Measurements from ENCODE around the gene IL19. TPM values are rescaled to one million over a fixed set of nuclear protein-coding genes. Genes with fewer than 3 reads are reported as not detected.
"Not testable (repeated sequence)": the region's sequence is repeated elsewhere in the genome, so short reads cannot be mapped to it uniquely, and the experiment has no call there.

The IL19 gene
- total RNA-seq, 2 donors from 2014 or later = not detected

- peaks cover 4% of the 10 kb centered on the region for H3K4me1 Mint-ChIP-seq
- no peak for ATAC-seq (replicated peaks)
- H3K27me3 Mint-ChIP-seq = no peaks in the 10 kb centered on the region
Measured at GRCh38 chr1:206778031-206778430, 7.5 kb downstream of the IL19 start.

DNA sequence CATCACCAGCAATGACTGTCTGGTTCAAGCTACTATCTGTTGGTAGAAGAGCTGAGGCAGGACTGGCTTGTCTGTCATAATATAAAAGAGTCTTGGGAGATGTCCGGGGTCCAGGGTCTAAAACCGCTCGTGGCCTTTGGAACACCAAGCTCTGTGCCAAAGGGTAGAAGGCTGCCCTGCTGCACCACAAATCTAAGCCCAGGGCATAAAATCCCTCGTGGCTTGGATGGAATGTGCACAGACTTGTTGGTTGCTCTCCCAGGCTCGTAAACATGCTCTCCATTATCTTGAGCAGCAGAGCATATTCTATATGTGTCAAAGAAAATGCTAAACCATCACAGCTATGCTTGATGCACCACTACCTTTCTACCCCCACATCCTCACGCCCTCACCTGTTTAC lies 8.3 kb downstream of the IL19 start:
- H3K9me3 Mint-ChIP-seq; ATAC-seq (replicated peaks); H3K27ac Mint-ChIP-seq; H3K4me1 Mint-ChIP-seq; H3K36me3 Mint-ChIP-seq (ENCODE audit: low read depth); H3K4me3 Mint-ChIP-seq; H3K27me3 Mint-ChIP-seq: not testable (repeated sequence)

More at GRCh38 chr1:206778031-206778430, 7.5 kb downstream of the IL19 start:
- no peaks in the 10 kb centered on the region for H3K9me3 Mint-ChIP-seq
- H3K36me3 Mint-ChIP-seq (ENCODE audit: low read depth) = no peaks in the 10 kb centered on the region
- H3K4me3 Mint-ChIP-seq = no peak overlapping the region
- no peak overlapping the region for H3K27ac Mint-ChIP-seq

GRCh38 chr1:206779638-206780037 lies 9.1 kb downstream of the IL19 start:
- no peak for ATAC-seq (replicated peaks)
- no peaks in the 10 kb centered on the region for H3K27me3 Mint-ChIP-seq
- no peaks in the 10 kb centered on the region for H3K9me3 Mint-ChIP-seq
- H3K4me3 Mint-ChIP-seq = no peak overlapping the region
- peaks cover 5% of the 10 kb centered on the region for H3K36me3 Mint-ChIP-seq (ENCODE audit: low read depth)
- H3K27ac Mint-ChIP-seq = no peak overlapping the region
- peaks cover 16% of the 10 kb centered on the region for H3K4me1 Mint-ChIP-seq

- peak; percentile 8 for ATAC-seq (replicated peaks)
- H3K9me3 Mint-ChIP-seq = no peaks in the 10 kb centered on the region
- H3K4me1 Mint-ChIP-seq = peaks cover 38% of the 10 kb centered on the region
- no peak overlapping the region for H3K27ac Mint-ChIP-seq
- no peak overlapping the region for H3K4me3 Mint-ChIP-seq
- H3K27me3 Mint-ChIP-seq = no peaks in the 10 kb centered on the region
- peaks cover 6% of the 10 kb centered on the region for H3K36me3 Mint-ChIP-seq (ENCODE audit: low read depth)
Measured at GRCh38 chr1:206782448-206782847, 11.9 kb downstream of the IL19 start.

- no peaks in the 10 kb centered on the region for H3K9me3 Mint-ChIP-seq
- no peak overlapping the region for H3K4me3 Mint-ChIP-seq
- H3K36me3 Mint-ChIP-seq (ENCODE audit: low read depth) = peaks cover 6% of the 10 kb centered on the region
- ATAC-seq (replicated peaks) = no peak
- no peak overlapping the region for H3K27ac Mint-ChIP-seq
- peaks cover 45% of the 10 kb centered on the region for H3K4me1 Mint-ChIP-seq
- H3K27me3 Mint-ChIP-seq = no peaks in the 10 kb centered on the region
Measured at GRCh38 chr1:206783506-206783905, 12.9 kb downstream of the IL19 start.

- peak; percentile 85 for ATAC-seq (replicated peaks)
- H3K4me3 Mint-ChIP-seq = peak overlapping the region; percentile 55
Measured at GRCh38 chr1:206784471-206784903, 13.9 kb downstream of the IL19 start.

GRCh38 chr1:206785182-206785765 lies 14.7 kb downstream of the IL19 start:
- H3K9me3 Mint-ChIP-seq = no peaks in the 10 kb centered on the region
- peak overlapping the region; percentile 55 for H3K4me3 Mint-ChIP-seq
- H3K27ac Mint-ChIP-seq = no peak overlapping the region
- no peaks in the 10 kb centered on the region for H3K27me3 Mint-ChIP-seq
- peaks cover 45% of the 10 kb centered on the region for H3K4me1 Mint-ChIP-seq
- H3K36me3 Mint-ChIP-seq (ENCODE audit: low read depth) = peaks cover 6% of the 10 kb centered on the region
- ATAC-seq (replicated peaks) = no peak

More at GRCh38 chr1:206784471-206784903, 13.9 kb downstream of the IL19 start:
- Mint-ChIP-seq H3K27me3 (no peaks in the 10 kb centered on the region), H3K9me3 (no peaks in the 10 kb centered on the region), H3K36me3 (ENCODE audit: low read depth) (peaks cover 6% of the 10 kb centered on the region), H3K4me1 (peaks cover 45% of the 10 kb centered on the region), H3K27ac (peak overlapping the region; percentile 77)

GRCh38 chr1:206786212-206786886 lies 15.8 kb downstream of the IL19 start:
- Mint-ChIP-seq H3K36me3 (ENCODE audit: low read depth) (peaks cover 6% of the 10 kb centered on the region), H3K27ac (no peak overlapping the region), H3K27me3 (no peaks in the 10 kb centered on the region), H3K4me3 (peak overlapping the region; percentile 55), H3K9me3 (no peaks in the 10 kb centered on the region), H3K4me1 (peaks cover 53% of the 10 kb centered on the region)
- peak; percentile 62 for ATAC-seq (replicated peaks)

DNA sequence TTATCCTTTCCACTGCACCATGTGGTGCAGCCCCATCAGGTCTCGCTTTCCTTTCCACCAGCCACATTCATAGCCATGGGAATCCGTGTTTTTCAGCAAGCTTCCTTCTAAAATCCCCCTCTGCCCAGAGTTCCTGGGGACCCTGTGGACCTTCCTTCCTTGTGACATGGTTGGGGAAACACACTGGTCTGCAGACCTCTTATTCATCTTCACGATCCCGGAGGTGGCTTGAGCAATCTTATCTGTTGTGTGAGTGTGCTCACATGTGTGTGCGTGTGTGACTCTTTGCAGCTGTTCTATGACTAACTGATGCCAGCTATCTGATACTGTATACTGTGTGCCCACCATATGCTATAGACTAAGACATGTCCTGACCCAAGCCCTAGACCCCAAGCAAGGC lies 17.3 kb downstream of the IL19 start:
- Mint-ChIP-seq H3K27me3 (no peaks in the 10 kb centered on the region), H3K36me3 (ENCODE audit: low read depth) (peaks cover 6% of the 10 kb centered on the region), H3K4me1 (peaks cover 58% of the 10 kb centered on the region), H3K27ac (no peak overlapping the region), H3K4me3 (no peak overlapping the region), H3K9me3 (no peaks in the 10 kb centered on the region)
- no peak for ATAC-seq (replicated peaks)

GRCh38 chr1:206788487-206789050 lies 18.0 kb downstream of the IL19 start:
- H3K27me3 Mint-ChIP-seq = no peaks in the 10 kb centered on the region
- ATAC-seq (replicated peaks) = no peak
- H3K9me3 Mint-ChIP-seq = no peaks in the 10 kb centered on the region
- peaks cover 6% of the 10 kb centered on the region for H3K36me3 Mint-ChIP-seq (ENCODE audit: low read depth)
- H3K27ac Mint-ChIP-seq = no peak overlapping the region
- H3K4me3 Mint-ChIP-seq = no peak overlapping the region
- peaks cover 56% of the 10 kb centered on the region for H3K4me1 Mint-ChIP-seq

- Mint-ChIP-seq H3K36me3 (ENCODE audit: low read depth) (no peaks in the 10 kb centered on the region), H3K4me3 (peak overlapping the region; percentile 53), H3K27me3 (no peaks in the 10 kb centered on the region), H3K4me1 (peaks cover 56% of the 10 kb centered on the region), H3K9me3 (no peaks in the 10 kb centered on the region), H3K27ac (peak overlapping the region; percentile 71)
- ATAC-seq (replicated peaks) = peak; percentile 22
Measured at GRCh38 chr1:206790502-206791250, 20.1 kb downstream of the IL19 start.

DNA sequence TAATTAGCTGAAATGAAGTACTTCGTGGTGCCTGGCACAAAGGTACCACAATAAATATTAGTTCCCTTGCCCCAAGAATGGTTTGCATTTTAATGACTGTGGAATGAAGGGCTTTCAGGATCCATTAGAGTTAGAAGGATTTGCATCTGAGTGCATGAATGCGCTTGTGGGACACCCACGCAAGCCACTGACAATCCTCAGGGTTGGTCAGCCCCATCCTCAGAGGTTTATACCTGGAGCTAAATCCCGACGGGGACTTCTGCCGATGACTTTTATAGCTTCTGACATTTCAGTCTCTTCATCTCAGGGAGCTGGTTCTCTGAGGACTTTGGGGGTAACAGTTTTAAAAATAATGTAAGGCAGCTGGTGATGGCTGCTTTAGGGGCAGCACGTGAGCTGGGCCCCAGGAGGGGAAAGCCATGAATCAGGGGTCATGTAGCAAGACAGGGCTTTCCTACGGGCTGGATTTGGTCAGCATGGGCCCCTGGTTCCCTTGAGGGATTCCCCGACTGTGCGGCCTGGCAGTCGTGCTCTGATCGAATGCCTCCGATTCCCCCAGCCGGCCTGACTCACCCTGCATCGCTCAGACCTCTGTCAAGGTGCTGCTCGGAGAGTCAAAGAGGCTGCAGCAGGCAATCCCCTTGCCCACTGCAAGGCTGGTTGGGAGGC lies 22.5 kb downstream of the IL19 start:
- Mint-ChIP-seq H3K36me3 (ENCODE audit: low read depth) (no peaks in the 10 kb centered on the region), H3K4me3 (peak overlapping the region; percentile 53), H3K27ac (peak overlapping the region; percentile 77), H3K4me1 (peaks cover 36% of the 10 kb centered on the region), H3K9me3 (no peaks in the 10 kb centered on the region), H3K27me3 (no peaks in the 10 kb centered on the region)
- ATAC-seq (replicated peaks) = peak; percentile 42

- H3K27me3 Mint-ChIP-seq = no peaks in the 10 kb centered on the region
- no peaks in the 10 kb centered on the region for H3K36me3 Mint-ChIP-seq (ENCODE audit: low read depth)
- H3K27ac Mint-ChIP-seq = peak overlapping the region; percentile 77
- peaks cover 39% of the 10 kb centered on the region for H3K4me1 Mint-ChIP-seq
- H3K4me3 Mint-ChIP-seq = peak overlapping the region; percentile 53
- ATAC-seq (replicated peaks) = peak; percentile 27
- no peaks in the 10 kb centered on the region for H3K9me3 Mint-ChIP-seq
Measured at GRCh38 chr1:206793620-206794019, 23.0 kb downstream of the IL19 start.

DNA sequence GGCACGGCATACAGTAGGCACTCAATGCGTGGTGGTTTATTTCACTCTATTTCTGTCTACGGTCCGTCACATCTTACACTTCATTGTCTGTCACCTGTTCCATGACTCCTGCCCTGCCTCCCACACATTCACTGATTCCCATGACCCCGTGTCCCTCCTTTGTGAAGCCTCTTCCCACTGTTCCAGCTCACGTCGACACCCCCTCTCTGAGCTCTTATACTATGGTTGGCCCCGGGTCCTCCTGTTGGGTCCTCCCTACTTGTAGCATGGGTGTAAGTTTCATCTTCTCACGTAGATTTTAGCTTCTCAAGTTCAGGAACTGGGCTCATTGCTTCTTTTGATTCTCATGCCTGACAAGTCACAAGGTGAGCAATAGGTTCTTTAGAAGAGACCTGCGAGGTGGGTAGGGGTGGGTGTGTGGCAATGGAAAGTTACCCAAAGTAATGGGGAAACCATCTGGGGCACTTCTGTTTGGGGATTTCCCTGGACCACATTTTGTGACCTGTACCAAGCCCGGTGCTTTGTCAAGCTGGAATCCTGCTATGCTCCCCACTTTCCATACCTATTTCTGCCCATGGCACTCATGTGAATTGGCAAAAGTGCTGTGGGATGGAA lies 23.8 kb downstream of the IL19 start:
- no peaks in the 10 kb centered on the region for H3K9me3 Mint-ChIP-seq
- H3K36me3 Mint-ChIP-seq (ENCODE audit: low read depth) = no peaks in the 10 kb centered on the region
- peak; percentile 62 for ATAC-seq (replicated peaks)
- no peaks in the 10 kb centered on the region for H3K27me3 Mint-ChIP-seq
- H3K27ac Mint-ChIP-seq = peak overlapping the region; percentile 77
- H3K4me1 Mint-ChIP-seq = peaks cover 42% of the 10 kb centered on the region
- H3K4me3 Mint-ChIP-seq = peak overlapping the region; percentile 53

Measured in activated T-helper 17 cell treated with anti-CD3 and anti-CD28 coated beads, Interleukin-2, amount 50 U/mL, for 72 hours (primary cell).